GM21367 (cell line): ENCODE data around the gene FRMD3.

Source experiments
- ATAC-seq: cut with Tn5 transposase; IDR thresholded peaks from one replicate; pipeline ENCODE4 v1.9.1; 2021; ENCODE audit not compliant: unreplicated experiment

Gene FRMD3

DNA sequence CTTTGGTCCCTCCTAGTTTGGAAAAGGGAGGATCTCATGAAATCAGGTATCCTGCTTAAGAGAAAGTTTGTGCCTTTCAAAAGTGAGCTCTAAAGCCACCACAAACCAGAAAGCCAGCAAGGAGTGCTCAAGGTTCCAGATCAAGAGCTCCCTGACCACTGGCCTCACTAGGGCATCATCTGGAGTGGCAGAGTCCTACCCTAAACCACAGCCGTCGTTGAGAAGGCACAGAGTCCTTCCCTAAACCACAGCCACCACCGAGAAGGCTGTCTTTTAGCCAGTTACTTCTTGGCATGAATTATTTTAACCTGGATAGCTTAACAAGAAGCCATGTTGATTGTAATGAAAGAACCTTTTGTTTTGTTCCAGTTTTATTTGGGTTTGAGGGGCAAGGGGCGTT, 102.9 kb downstream of the FRMD3 start:
- no peak for ATAC-seq

DNA sequence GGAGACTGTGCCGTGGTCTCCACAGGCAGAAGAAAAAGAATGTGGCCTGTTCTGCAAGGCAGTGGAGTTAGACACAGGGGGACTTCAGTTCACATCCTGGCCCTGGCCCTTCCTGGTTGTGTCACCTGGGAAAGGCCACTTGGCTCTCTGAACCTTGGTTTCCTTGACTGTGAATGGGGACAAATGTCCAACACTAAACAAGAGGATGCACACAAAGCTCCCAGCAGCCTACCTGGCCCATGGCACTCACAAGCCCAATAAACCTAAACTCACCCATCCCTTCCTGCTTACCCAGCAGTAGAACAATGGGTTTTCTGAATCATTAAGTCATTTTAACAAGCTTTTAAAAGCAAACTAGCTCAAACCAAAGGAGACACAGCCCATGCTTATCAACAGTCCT, 103.9 kb downstream of the FRMD3 start:
- ATAC-seq, result no peak

DNA sequence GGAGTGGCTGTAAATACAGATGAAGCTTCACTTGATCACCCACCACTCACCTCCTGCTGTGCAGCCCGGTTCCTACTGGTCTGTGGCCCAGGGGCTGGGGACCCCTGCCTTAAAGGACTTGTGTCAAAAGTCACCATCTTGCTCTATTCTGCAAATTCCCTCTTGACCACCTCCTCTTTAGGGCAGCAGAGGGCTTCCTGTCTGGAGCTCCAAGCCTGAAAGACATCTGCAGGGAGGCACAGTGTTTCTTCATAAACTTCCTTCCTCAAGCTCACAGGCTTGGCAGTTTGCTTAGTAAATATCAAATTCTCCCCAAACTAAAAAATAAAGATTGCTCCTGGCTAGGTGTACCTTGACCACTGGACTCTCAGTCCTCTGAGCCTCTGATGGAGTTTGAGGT, 104.4 kb downstream of the FRMD3 start:
- no peak for ATAC-seq

DNA sequence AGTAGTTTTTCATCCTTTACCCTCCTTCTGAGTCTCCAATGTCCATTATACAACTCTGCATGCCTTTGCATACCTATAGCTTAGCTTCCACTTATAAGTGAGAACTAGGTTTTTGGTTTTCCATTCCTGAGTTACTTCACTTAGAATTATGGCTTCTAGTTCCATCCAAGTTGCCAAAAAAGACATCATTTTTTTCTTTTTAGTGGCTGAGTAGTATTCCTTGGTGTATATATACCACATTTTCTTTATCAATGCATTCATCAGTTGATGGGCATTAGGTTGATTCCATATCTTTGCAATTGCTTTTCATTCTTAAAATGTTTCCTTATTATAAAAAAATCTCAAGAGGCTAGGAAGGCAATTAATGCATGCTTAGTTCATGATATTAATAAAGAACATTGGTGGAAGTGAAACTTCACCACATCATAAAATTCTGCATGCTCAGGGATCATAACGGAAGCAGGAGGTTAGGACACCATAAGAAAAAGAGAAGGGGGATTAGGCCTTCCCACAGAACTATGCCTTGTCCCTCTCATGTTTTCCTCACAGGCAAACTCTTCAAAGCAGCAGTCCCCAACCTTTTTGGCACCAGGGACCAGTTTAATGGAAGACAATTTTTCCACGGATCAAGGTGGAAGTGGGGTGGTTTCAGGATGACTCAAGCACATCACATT, 105.2 kb downstream of the FRMD3 start:
- no peak for ATAC-seq

DNA sequence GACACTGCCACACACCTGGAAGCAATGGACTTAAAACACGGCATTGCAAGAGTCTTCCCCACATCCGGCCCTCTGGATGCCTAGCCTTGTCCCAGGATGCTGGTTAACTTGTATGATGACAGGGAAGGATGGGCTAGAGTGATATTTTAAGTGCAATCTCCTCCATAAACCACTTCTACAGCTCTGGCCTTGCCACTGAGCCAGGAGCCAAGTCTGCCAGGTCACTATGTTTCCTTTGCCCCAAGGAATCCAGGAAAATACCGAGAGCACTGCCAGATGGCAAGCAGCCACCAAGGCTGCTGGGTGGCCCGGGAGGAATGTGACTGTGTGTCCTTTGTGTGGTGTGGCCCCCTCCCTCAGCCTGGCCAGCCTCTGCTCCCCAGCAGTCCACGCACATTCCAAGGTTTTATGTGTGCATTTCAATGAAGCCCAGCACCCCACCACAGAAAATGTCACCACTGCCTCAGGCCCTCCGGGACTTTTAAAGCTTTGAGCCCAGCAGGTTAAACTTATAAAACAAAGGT, 106.0 kb downstream of the FRMD3 start:
- no peak for ATAC-seq

DNA sequence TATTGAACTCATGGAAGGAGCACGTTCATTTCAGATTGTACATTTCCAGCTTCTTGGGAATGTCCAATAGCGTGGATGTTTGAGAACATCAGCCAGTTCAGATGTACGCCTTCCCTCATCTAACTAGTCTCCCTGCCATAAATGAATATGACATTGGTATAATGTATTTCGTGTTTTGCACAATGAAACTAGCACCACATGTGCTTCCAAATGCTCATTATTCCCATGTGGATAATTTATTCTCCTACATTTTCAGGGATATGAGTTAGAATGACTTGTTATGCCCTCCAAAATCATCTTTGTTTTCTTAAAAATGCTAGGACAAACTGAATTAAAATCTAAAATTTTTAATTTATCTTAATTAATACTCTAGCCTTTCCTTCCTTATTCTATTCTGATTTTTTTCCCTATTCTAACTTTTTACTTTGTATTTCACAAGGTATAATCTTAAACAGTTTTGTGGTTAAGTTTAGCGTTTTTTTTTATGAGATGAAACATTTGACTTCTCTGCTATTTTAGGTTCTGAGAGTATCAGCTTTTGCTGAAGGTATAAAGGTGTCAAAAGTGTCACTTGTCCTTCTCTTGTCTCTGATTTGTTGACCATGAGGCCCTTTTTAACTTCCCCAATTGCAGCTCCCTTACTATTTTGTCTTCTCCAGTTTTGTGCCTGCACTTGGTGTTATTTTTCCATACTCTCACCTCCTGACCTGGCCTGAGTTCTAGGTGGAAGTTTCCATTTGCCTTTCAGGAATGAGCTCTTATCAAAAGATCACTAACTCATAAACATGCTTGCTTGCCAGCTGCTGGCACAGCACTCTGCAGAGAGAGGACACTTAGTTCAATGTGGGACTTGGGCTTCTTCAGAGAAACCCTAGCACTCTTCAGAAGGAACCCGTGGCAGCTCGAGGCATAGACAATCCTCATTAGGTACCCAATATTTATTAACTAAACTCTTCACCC, 106.8 kb downstream of the FRMD3 start:
- ATAC-seq, result no peak

DNA sequence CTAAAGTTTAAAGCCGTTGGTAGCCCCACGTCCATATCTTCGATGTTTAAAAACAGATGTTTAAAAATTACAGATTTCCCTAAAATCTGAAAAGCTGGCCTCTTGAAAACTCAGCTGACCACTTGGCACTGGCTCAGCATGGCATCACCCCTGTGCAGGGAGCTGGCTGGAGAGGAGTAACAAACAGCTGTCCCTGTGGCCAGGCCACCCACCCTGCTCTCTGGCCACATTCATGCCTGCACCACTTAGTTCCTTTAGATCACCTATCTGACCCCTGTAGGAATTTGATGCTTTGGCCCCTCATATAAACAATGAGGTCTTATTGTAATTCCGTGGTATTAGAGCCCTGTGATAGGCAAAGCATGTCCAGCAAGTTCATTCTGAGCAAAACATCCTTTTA, 107.5 kb downstream of the FRMD3 start:
- no peak for ATAC-seq

DNA sequence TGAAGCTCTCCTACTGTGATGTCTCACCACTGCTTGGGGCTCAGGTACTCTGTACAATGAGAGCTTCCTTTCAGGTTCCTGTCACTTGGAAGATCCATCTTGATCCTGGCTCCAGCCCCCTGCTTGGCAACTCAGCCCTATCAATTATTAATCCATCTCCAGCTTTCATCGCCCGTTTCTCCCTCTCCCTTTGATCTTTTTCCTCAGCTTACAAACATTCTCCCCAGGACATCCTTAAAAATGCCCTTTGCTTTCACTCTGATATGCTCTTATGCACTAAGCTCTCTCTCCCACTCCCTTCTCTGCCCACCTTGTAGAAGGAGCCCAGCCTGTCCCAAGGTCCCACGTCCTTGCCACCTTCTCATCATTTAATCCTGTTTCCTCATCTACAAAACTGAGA, 109.0 kb downstream of the FRMD3 start:
- no peak for ATAC-seq

DNA sequence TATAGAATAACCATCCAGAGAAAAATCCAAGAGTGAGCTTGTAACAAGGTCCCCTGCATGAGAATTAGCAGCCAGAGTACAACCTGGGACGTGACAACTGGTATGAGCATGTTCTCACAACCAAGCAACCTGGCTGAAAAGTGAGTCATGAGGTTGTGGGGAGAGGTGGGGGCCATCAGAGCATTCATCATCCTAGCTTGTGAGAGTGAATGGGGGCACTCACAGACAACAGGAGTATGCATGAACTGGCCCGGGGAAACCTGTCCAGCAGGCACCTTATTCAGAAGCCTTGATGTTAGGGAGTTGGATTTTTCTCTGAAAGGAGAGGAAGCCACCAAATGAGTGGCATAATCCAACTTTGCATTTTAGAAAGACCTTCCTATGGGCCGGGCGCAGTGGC, 113.0 kb downstream of the FRMD3 start:
- no peak for ATAC-seq

DNA sequence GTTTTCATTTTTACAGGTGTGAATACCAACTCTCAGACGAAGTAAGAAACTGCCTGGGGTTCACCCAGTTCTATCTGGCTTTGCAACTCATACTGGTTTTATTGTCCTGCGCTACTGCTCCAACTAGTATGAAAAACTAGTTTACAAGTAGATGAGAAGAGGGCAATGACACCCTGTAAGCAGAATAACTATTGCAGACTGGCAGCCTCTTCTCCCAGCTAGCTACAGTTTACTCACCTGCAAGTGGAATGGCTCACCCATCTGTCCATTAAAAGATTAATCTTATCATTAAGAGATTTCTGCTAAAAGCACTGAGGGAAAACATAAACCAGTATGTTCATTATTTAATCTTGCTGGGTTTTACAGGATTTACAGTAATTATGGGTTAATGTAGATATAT, 113.4 kb downstream of the FRMD3 start:
- no peak for ATAC-seq

DNA sequence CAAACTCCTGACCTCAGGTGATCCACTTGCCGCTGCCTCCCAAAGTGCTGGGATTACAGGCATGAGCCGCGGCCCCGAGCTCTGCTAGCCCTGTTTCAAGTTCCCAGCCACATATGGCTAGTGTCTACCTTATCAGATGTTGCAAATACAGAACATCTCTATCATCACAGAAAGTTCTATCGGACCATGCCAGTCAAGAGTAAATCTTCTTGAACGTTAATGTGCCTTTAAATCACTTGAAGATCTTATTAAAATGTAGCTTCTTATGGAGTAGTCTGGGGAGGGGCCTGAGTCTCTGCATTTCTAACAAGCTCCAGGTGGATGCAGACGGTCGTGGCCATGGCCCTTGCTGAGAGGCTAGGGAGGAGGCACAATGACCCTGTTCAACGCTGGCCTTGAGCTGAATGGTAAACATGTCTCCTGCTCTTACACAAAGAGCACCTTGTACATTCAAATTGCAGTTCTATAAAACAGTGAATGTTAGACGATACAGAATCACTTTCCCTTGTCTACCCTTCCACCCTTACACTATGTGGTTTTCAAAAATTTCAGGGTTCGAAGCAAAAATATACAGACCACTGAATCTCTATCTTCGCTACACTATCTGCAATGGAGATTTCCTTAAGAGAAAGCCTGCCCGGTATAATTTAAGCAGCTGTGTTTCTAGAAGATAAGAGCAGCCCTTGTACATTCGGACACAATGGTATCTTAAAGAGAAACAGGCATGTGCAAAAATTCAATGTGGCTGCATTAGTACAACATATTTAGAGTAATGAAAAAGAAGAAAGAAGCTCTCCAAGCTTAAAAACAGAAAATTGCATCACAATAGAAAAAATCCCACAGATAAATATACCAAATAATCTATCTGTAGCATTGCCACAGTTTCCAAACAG, 114.1 kb downstream of the FRMD3 start:
- ATAC-seq, result no peak

DNA sequence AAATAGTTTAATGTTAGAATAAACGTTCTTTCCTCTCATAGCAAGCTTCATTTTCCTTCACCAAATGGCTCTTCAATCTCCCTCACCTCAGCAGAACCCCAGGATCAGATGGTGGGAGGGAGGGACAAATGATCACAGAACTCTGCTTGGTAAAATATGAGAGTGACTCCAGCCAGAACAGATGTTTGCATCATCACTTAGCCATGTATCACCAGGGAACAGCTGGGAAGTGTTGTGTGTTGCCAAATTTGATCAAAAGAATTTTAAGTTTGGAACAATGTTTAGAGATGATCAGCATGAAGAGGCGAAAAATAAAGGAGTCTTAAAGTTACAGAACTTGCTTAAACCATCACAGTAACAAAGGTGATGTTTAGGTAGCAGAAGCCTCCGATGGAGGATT, 115.7 kb downstream of the FRMD3 start:
- no peak for ATAC-seq

DNA sequence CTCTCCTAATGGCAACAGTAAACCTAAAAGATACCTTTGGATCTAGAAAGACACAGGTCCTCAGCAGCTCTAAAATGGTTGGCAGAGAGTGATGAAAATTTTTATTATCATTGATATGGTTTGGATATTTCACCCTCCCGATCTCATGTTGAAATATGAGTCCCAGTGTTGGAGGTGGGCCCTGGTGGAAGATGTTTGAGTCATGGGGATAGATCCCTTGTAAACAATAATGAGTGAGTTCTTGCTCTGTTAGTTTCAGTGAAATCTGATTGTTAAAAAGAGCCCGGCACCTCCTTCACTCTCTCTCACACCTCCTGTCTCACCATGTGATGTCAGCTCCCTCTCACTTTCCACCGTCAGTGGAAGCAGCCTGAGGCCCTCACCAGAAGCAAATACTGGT, 117.7 kb downstream of the FRMD3 start:
- ATAC-seq, result no peak

DNA sequence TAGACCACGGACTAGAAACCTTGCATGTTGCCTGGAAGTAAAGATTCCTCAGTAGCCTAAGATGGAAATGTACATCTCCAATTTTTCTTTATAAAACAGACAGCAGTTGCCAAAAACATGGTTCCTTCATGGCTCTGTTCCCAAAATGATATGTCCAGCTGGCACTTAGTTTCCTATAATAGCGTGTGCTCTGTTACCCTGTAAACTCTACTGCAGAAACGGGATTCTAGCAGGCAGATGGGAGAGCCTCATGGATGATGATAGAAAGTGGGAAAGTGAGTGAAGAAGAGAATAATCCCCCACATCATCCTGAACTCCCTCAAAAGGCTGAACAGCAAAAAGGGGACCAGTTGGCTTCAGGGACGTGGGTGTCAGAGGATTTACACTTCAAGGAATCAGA, 118.2 kb downstream of the FRMD3 start:
- no peak for ATAC-seq

DNA sequence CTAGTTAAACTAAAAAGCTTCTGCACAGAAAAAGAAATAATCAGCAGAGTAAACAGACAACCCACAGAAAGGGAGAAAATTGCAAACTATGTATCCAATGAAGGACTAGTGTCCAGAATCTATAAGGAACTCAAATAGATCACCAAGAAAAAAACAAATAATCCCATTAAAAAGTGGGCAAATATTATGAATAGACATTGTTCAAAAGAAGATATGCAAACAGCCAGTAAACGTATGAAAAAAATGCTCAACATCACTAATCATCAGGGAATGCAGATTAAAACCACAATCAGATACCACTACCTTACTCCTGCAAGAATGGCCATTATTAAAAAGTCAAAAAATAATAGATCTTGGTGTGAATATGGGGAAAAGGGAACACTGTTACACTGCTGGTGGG, 119.9 kb downstream of the FRMD3 start:
- no peak for ATAC-seq

DNA sequence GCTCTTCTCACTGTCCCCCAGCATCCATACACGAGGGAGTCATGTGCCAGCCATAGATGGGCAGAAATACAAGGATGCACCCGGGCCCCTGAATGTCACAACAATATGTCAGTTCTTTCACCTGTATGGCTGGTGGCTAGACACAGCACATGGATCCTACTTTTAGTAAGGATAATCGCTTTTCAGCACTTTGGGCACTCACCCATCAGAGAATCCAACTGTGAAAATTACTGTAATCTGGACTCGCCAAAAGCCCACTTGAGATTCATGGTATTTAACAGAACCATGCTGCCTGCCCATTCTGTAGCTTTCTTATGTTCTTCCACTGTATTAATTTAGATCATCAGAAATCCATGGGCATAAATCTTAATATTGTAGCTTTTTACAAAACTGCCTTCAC, 124.8 kb downstream of the FRMD3 start:
- no peak for ATAC-seq

DNA sequence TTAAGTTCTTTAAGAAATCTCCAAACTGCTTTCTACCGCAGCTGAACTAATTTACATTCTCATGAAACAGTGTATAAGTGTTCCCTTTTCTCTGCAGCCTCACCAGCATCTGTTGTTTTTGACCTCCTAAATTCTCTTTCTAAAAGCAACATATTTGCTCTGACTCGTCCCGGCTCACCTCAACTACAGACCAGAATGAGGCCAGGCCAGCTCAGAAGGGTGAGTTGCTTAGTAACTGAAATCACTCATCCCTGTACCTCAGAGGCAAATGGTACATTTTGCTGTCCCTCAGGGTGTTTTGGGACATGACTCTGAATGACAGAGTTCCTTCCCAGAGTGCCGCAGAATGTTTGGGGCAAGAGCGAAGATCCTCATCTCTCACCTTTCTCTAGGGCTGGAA, 127.5 kb downstream of the FRMD3 start:
- ATAC-seq, result no peak

DNA sequence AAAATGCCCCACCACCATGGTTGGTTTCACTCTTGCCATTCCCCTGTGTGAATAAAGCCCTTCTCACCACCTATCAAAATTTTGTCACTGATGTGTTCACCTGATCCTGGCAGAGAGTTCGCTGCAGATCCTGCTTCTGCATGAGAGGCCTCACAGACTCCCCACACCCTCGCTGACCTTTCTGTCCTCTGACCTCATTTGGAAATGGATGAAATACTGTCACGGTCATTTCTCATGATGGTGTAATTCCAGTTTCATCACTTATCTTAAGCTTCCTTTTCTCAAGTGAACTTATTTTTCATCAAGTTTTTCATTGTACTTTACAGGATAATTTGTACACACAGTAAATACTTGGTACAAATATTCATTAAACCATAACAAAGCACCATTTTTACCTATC, 131.3 kb downstream of the FRMD3 start:
- ATAC-seq, result no peak

DNA sequence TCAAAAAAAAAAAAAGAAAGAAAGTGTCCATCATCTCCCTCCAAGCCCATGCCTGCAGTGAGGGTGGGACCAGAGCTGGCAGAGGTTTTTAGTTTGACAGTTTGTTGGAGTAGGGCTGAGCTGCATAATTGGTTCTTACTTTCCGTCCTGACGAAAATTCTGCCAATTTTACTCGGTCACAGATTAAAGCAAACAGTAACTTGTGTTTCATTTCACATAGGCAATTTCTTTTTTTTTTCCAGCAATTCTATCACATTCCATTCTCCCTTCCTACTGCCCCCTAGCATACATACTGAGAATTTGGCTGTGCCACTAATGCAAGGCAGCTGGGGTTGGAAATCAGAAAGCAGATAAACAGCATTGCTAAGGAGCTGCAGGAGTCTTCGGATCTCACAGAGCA, 132.4 kb downstream of the FRMD3 start:
- ATAC-seq, result no peak

DNA sequence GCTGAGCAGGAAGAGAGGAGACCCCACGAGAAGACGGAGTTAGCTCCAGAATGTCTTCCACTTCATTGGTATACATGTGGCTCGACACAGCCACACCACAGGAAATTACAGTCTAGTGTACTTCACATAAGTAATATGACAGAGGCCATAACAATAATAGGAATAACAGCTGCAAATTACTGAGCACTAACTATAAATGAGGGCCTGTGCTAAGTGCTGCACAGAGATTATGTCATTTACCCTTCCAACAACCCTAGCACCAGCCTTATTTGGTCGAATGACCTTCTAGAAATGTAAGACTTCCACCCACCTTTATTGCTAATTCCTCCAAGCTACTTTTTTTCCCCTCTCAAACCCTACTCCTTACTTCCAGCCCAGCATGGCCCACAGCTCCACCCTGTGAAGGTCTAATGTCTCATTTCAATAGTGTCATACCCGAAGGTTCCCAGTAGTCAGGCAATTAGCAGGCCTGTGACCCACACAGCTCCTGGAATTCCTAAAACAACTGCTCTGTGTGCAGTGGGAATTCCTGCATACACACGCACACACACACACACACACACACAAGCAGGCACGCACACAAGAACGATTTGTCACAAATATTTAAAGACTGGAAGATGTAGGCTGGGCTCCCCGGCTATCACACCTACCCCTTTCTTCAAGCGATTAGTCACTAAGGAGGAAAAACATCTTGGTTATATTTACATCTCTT, 134.5 kb downstream of the FRMD3 start:
- ATAC-seq, result no peak
